HL-60 (cell line): ENCODE results near the gene LRP1B.
"Not testable (repeated sequence)": the region's sequence is repeated elsewhere in the genome, so short reads cannot be mapped to it uniquely, and the experiment has no call there.

Source experiments
- DNase-seq, 2 experiments: peaks; one replicate each; pipeline ENCODE4 v3.0.0-alpha.2; 2010 to 2020; ENCODE audit warnings: low read depth in 1 of 2, low spot score in 1 of 2
- H3K27ac ChIP-seq: fragments of 250-450 bp; sonication (Bioruptor Pico); replicated peaks from 2 replicates; pipeline ENCODE4 v1.5.1; 2020; ENCODE audit warnings: mild to moderate bottlenecking, moderate library complexity
- H3K27me3 ChIP-seq: fragments of 250-450 bp; sonication (Bioruptor Pico); 2 replicates; pipeline ENCODE4 v1.5.1; 2021; ENCODE audit warnings: mild to moderate bottlenecking, moderate library complexity; ENCODE audit not compliant: insufficient read depth, poor library complexity, severe bottlenecking
- H3K4me3 ChIP-seq: replicated peaks from 2 replicates; pipeline ENCODE4 v1.5.1; 2011; ENCODE audit warnings: mild to moderate bottlenecking, control low read depth, low read length; ENCODE audit not compliant: insufficient read depth
- GABPA ChIP-seq: IDR thresholded peaks from 2 replicates; pipeline ENCODE4 v1.6.1; 2012; ENCODE audit warnings: low read depth
- POLR2AphosphoS5 ChIP-seq: IDR thresholded peaks from 2 replicates; pipeline ENCODE4 v1.6.1; 2012; ENCODE audit warnings: low read depth
- REST ChIP-seq: IDR thresholded peaks from 2 replicates; pipeline ENCODE4 v1.6.1; 2012; ENCODE audit warnings: low read depth; ENCODE audit not compliant: insufficient replicate concordance
- SPI1 ChIP-seq: IDR thresholded peaks from 2 replicates; pipeline ENCODE4 v1.6.1; 2012; ENCODE audit warnings: low read depth, mild to moderate bottlenecking, borderline replicate concordance
- TF ChIP-seq, protein P1 (sequence below): IDR thresholded peaks from one replicate; pipeline ENCODE4 v1.5.1; 2011; ENCODE audit warnings: low read length, control low read depth, inconsistent platforms; ENCODE audit not compliant: insufficient read depth

LRP1B gene

GRCh38 chr2:140654565-140654964, 1476.3 kb downstream of the LRP1B start:
- no peak for DNase-seq
- TF ChIP-seq, protein P1, sequence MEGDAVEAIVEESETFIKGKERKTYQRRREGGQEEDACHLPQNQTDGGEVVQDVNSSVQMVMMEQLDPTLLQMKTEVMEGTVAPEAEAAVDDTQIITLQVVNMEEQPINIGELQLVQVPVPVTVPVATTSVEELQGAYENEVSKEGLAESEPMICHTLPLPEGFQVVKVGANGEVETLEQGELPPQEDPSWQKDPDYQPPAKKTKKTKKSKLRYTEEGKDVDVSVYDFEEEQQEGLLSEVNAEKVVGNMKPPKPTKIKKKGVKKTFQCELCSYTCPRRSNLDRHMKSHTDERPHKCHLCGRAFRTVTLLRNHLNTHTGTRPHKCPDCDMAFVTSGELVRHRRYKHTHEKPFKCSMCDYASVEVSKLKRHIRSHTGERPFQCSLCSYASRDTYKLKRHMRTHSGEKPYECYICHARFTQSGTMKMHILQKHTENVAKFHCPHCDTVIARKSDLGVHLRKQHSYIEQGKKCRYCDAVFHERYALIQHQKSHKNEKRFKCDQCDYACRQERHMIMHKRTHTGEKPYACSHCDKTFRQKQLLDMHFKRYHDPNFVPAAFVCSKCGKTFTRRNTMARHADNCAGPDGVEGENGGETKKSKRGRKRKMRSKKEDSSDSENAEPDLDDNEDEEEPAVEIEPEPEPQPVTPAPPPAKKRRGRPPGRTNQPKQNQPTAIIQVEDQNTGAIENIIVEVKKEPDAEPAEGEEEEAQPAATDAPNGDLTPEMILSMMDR = no peak
- no peak for TF ChIP-seq GABPA
- TF ChIP-seq REST = no peak
- TF ChIP-seq SPI1 = no peak
- no peak for TF ChIP-seq POLR2AphosphoS5
- no peak overlapping the region for H3K4me3 ChIP-seq
- H3K27ac ChIP-seq = no peak overlapping the region
- no peaks in the 10 kb centered on the region for H3K27me3 ChIP-seq

GRCh38 chr2:140650825-140651224, 1480.0 kb downstream of the LRP1B start:
- TF ChIP-seq SPI1 = no peak
- TF ChIP-seq, protein P1 = no peak
- TF ChIP-seq REST = no peak
- TF ChIP-seq GABPA = no peak
- TF ChIP-seq POLR2AphosphoS5 = no peak
- Histone ChIP-seq H3K27ac (no peak overlapping the region), H3K27me3 (no peaks in the 10 kb centered on the region), H3K4me3 (no peak overlapping the region)
- DNase-seq = no peak

DNA sequence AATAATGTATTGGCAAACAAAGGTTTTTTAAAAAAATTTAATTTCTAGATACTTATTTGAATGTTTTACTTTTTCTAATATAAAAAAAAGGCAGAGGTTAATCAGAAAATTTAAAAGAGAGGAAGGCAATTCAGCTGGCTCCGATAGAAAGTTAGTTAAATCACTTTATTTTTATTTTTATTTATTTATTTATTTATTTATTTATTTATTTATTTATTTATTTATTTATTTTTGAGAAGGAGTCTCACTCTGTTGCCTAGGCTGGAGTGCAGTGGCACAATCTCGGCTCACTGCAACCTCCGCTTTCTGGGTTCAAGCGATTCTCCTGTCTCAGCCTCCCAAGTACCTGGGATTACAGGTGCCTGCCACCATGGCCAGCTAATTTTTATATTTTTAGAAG, 1480.7 kb downstream of the LRP1B start:
- H3K27me3 ChIP-seq, DNase-seq, H3K27ac ChIP-seq, H3K4me3 ChIP-seq: not testable (repeated sequence)

- no peak for DNase-seq
- Histone ChIP-seq H3K27ac (no peak overlapping the region), H3K27me3 (no peaks in the 10 kb centered on the region), H3K4me3 (no peak overlapping the region)
- TF ChIP-seq GABPA (no peak), SPI1 (no peak), REST (no peak), POLR2AphosphoS5 (no peak)
- TF ChIP-seq, protein P1 = no peak
Measured at GRCh38 chr2:140648393-140648792, 1482.4 kb downstream of the LRP1B start.
